Anterior cingulate cortex (tissue), 58 donors: ENCODE data around the gene ROBO3.

Experiments used
- DNase-seq, 58 donors: peaks; one replicate each; lab custom pipeline; 2025; lab: John Stamatoyannopoulos, UW

Gene ROBO3

DNA sequence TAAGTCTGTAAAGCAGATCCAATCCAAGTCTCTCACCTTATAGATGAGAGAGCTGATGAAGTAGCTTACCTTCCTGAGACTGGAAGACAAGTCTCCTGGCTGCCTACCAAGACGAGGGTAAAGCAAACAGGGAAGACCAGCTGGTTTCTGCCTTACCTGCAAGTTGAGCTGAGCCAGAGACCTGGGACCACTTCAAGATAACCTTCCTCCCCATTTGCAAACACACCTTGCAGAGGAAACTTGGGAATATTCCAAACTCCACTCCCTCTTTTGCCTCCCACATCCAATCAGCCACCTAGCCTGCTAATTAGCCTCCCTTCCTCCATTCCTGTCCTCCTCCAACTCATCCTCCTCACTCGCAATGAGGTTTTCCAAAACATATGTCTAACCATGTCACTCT lies 23.4 kb upstream of the ROBO3 start:
- DNase-seq, result no peak

DNA sequence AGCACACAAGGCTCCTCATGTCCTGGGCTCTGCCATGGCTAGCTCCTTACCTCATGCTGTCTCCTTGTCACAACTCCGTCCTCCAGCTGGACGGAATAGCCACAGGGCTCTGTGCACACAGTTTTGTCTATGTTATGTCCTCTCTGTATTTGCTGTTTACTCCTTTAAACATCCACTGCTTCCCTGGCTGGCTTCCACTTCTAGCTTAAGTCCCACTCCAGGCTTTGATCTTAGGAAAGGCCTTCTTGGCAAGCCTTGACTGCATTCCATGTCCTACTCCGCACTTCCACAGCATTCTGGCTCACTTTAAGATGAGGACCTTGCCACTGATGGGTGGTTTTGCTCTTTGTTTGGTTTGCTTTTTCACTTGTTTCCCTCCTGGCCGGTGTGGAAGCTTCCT lies 22.9 kb upstream of the ROBO3 start:
- no peak for DNase-seq

DNA sequence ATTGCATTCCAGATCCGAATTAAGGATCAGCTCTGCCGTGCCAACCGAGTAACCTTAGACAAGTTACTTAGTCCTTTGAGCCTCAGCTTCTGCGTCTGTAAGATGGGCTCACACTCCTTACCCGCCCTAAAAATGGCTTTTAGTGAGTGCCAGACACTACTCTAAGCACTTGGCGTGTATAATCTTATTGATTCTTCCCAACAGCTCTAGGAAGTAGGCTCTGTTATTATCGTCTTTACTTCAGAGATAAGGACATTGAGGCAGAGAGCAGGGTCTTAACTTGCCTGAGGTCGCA lies 21.7 kb upstream of the ROBO3 start:
- DNase-seq, result no peak

DNA sequence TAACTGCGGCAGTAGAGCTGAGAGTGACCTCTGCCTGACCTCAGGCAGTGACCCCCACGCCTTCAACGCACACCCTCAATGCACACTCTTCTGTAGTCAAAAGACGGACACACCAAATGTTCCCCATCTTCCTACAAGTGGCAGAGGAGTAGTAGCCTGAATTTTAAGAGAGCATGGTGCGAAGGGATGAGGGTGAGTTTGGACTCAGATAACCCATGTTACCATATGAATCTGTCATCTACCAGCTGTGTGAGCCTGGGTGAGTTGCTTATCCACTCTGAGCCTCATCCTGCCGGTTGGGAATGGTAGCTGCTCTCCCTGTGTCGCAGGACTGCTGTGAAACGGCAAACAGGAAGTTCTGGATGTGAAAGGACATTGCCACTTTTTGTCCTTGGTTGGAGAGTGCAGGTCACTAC lies 20.6 kb upstream of the ROBO3 start:
- DNase-seq, result no peak

DNA sequence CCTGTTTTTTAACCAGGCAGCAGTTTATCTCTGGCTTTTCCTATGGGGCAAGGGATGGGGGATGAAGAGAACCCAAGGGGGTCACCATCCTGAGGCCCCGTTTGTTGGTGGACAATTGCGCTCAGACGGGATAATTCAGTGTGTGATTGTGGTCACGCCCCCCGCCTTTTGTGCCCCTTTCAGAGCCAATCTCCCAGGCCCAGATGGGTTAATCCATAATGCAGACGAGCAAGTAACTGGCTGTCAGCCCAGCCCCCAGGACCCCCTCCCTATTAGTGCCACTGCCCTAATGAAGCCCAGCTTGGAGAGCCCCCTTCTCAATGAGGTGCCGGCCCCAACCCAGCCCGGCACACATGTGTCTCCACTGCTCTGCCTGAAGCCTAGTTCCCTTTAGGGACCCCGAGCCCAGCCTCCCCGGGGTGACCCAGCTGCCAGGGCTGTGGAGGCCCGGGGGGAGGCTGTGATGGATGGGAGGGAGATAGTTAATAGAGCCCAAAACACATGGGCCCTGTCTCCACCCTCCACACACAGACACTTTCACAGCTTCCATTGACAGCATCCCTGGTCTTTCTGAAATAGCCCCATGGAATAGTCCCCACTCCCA lies 19.1 kb upstream of the ROBO3 start:
- DNase-seq, result no peak

DNA sequence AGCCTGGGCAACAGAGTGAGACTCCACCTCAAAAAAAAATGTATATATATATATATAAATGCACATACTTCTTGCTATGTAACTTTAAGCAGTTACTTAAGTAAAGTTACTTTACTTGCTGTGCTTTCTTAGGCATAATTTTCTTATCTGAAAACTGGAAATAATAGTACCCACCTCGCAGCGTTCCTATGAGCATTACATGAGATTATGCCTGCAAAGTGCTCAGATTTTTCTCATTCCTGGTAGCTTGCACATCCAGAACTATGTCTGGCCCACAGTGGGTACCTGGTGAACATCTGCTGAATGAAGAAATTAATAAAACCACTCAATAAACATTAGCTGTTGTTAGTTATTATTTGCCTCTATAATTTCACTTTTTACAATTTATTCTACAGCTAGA lies 6.1 kb upstream of the ROBO3 start:
- DNase-seq, result no peak

DNA sequence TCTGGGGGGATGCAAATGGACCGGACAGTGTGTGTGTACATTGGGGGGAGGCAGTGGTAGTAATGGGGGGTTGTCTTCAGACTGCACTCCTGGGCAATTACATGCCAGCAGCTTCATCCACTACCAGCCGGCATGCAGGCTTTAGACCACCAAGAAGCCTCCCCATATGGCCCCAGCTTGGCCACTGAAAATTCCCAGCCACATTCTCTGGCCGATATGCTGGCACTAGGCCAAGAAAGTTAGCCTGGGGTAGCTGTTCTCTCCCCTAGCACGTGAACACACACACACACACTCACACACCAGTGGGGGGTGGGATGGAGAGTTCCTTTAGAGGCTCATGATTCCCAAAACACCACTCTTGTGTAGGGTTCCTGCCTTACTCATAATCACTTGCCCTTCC lies 3.6 kb upstream of the ROBO3 start:
- DNase-seq, result no peak

DNA sequence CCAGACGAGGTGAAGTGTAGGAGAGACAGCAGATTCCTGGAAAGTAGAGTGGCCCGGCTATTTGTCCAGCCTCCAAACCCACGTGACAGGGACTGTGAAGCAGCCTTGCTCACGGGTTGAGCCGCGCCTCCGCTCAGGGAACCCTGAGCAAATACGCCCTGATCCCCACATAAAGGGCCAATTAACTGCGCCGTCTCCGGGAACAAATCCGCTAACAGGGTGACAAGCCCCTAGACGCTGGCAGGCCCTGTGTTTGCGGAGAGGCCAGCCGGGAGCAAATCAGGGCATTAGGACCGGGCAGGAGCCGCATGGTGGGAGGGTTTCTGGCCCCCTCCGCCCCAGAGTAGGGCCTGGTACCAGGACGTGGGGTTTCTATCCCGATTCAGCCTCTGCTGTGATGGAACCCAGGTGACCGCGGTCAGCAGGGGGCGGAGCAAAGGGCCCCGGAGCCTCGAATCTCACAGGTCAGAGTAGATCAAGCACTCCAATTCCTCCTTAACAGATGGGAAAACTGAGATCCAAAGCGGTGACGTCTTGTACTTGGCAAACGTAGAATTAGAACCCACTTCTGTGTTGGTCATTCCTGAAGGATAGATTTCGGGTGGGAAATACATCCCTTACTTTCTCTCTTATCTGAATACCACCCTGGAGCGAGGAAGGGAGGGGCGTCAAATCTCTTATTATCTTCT lies 2.0 kb upstream of the ROBO3 start:
- DNase-seq, result peak in 24 of 58 donors; percentile 13 to 48 (median 27)

DNA sequence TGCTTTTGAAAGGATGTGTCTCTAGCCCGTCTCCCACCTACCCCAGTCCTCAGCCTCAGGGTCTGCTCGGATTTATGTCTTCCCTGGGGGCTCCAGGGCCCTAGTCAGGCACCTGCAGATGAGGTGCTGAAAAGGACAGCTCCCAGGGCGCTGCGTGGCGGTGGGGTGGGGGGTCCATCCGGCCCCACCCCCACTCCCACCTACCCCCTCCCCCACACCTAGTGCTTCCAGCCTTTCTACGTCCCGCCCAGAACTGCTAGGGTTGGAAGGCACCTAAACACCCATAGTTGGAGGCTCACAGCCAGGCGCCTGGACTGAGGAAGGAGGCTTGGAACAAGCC lies 1.4 kb upstream of the ROBO3 start:
- no peak for DNase-seq

DNA sequence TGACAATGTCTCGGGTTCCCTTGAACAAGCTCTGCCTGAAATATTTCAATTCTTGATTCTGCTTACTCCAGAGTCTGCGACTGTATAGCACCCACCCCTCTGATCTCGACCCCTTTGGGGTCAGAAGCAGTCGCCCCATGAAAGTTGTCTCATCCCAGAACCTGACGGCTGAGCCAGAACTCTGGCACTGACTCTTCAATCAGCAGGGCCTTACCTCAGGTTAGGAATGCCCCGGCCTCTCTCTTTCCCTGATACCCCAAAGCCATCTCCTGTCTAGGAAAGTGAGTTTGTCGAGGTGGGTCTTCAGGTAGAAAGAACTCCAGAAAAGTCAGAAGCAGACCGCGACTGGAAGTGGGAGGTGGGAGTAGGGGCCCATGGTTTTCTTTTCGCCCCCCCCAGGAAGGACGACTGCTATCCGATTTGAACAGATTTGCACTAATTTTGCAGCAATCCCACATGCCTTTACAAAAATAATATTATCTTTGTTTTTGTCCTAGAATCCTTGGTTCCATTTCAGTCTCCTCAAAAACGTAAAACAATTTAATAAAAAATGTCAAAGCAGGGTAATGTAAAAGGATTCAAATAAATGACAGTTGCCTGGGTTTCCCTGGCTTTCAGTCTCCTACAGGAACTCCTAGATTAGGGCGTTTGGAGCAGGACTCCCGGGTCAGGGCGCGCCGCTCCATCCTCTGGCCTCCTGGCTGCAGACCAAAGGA lies 898 bp upstream of the ROBO3 start:
- DNase-seq, result no peak

DNA sequence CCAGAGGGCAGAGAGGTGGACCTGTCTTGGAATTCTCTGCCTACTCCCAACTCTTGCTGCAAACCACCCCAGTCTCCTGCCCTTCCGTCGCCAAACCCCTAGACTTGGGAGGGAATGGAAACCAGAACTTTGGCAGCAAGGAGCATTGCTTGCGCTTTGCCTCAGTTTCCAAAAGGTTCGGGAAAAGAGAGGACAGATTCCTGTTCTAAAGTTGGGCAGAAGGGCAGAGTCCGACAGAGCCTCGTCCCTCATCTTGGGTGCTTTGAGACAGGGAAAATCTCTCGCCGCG lies 396 bp upstream of the ROBO3 start:
- DNase-seq, result no peak

DNA sequence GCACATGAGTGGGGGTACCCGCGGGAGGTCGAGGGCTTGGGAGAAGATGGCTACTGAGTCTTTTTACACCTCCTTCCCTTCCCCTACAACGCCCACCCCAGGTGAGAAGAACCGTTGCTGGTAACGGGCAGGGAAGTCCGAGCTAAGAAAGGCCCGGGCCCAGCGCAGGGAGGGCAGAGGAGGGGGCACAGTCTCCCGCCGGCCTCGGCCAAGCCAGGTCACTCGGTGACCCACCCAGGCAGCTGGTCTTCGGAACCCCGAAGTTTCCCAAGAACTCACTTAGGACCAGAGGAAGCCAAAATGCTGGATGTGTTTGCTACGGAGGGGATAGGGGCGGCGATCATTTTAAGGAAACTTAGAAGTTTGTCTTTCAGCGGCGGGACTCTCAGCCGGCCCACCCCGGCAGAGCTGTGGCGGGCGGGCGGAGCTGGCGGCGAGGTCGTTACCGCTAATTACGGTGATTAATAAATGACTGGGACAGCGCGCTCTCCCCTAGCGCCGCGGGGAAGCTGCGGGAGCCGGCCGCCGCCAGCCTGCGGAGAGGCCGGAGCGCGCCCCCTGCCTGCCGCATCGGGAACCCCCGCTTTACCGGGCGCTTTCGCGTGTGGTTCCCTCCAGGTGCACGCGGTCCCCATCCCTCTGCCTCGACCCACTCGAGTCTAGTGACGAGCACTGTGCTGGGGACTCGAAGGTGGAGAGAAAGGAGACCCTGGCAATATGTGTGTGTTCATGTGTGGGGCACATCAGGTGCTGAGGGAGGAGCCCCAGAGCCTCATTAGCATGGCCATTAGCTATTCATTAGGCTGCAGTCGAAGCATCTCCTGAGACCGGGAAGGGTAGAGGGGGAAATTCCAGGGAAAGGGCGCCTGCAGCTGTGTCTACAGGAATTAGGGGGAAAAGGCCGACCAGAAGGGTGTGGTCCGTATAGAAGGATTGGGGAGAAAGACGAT lies 945 bp downstream of the ROBO3 start:
- DNase-seq, result peak in 9 of 58 donors; percentile 12 to 39 (median 18)

DNA sequence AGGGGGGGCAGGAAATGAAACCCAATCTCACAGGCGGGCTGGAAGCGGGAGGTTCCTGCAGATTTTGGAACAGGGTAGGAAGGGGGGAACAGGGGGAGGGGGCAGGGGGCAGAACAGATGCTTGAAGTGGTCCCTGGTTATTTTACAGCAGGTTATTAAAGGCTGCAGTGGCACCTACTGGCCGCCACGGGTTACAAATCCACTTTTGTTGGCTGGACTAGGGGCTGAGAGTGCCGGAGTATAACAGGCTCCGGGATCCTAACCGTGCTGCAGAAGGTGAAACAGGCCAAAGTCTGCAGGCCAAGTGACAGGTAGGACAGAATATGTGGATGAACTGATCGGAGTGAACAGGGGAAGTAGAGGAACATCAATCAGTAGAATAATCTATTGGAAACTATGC lies 2.5 kb downstream of the ROBO3 start:
- DNase-seq, result peak in 1 of 58 donors; percentile 17

DNA sequence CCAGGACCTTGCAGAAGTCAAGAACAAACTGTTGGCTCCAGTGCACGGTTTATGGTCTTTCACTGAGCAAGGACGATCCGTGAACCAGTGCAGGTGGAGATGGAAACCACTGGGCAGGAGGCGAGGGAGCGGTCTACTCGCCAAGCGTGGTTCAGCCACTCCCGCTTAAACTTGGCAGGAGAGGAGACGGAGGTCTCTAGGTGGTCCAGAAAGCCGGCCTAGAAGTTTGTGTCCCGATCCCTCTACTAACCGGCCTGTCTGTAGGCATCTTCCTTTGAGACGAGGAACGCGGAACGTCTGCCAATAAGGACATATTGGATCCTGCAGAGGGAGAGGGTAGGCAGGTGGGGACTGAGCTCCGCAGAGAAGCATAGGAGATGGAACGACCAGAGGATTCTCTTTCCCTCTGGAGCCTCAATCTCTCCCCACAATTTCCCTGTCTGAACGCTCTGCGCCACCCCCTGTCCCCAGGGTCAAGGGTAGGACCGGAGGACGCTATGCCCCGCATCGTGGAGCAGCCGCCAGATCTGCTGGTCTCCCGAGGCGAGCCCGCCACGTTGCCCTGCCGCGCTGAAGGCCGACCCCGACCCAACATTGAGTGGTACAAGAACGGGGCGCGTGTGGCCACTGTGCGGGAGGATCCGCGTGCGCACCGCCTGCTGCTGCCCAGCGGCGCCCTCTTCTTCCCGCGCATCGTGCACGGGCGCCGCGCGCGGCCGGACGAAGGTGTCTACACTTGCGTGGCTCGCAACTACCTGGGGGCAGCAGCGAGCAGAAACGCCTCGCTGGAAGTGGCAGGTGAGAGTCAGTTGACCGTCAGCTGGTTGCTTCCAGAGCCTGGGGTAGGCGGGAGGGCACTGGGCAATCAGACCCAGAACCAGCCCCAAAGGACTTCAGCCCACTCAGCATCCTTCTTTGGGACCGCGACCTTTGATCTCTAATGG lies 3.4 kb downstream of the ROBO3 start:
- no peak for DNase-seq

DNA sequence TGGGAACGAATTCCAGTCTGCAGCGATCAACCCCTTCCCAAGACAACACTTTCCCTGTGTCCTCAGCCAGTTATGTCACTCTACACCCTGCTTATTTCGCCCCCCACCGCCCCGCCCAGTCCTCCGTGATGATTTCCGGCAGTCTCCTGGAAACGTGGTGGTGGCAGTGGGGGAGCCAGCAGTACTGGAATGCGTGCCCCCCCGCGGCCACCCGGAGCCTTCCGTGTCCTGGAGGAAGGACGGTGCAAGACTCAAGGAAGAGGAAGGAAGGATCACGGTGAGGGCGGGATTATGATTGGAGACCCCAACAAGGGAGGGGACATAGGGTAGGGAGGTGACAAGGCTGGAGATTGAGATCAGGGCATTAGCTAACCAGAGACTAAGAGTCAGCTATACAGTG lies 4.1 kb downstream of the ROBO3 start:
- DNase-seq, result no peak

DNA sequence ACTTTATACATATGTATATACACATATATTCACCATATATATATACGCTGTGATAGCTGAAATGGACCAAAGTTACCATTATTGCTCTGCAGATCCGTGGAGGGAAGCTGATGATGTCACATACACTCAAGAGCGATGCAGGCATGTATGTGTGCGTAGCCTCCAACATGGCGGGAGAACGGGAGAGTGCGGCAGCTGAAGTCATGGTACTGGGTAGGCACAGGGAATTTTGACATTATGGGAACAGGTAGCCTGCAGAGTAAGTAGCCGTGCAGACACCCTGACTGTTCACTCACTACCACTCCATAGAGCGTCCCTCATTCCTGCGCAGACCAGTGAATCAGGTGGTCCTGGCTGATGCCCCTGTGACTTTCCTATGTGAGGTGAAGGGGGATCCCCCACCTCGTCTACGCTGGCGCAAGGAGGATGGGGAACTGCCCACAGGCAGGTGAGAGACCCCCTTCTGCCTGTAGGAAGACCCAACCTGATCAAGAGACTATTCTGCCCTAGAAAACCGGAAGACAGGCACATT lies 4.7 kb downstream of the ROBO3 start:
- no peak for DNase-seq

DNA sequence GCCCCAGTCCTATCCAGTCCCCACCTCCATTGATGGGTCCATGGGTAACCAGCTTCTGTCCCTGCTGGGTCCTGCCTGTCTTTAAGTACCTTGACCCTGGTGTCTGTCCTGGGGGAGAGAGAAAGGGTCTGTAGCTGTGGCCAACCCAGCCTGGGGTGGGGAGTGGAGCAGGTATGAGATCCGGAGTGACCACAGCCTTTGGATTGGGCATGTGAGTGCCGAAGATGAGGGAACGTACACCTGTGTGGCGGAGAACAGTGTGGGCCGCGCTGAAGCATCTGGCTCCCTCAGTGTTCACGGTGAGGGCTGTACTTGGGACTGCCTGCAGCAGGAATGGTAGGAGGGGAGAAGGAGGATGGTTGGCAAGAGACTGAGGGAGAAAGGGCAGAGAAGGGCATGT lies 5.2 kb downstream of the ROBO3 start:
- DNase-seq, result no peak

DNA sequence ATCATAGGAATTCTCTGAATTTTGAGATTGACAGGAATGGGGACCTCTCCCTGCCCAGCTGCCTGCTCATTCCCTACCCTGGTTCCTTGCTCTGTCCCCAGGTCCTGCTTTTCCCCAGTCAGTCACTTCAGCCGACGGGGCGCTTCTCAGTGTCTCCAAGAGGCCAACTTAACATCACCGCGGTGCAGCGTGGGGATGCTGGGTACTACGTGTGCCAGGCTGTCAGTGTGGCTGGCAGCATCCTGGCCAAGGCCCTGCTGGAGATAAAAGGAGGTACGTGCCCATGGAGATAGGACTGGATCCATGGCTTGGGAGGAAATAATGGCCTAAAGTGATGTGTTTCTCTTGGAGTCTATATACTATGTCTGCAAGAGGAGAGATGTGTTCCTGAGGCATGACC lies 7.0 kb downstream of the ROBO3 start:
- no peak for DNase-seq

DNA sequence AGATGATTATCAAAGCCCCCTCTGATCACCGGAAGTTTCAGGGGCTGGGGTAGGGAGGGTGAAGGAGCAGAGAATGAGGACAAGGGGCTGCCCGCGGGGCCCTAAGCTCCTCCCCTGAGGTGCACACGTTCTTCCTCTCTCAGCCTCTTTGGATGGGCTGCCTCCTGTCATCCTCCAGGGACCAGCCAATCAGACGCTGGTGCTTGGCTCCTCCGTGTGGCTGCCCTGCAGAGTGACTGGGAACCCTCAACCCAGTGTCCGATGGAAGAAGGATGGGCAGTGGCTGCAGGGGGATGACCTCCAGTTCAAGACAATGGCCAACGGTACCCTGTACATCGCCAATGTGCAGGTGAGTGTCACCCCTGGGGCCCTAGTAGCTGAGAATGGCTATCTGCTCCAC lies 7.5 kb downstream of the ROBO3 start:
- DNase-seq, result no peak

DNA sequence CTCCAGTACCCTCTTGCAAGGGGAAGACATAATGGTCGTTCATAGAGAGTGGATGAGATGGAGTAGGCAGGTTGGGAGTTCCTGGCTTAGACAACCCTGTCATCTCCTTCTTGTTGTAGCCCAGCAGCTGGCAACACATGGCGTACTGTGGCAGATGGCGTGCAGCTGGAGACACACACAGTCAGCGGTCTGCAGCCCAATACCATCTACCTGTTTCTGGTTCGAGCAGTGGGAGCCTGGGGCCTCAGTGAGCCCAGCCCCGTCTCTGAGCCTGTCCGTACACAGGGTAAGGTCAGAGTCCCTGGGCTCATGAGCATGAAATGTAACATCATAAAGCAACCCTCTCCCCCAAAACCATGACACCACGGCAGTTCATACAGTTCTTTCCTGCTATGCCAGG lies 8.7 kb downstream of the ROBO3 start:
- no peak for DNase-seq
